OCI-LY3 (cell line): ENCODE data around the gene EDC4.

ENCODE experiments used
- H2AFZ ChIP-seq: fragments of 200-600, 300-600 bp; shearing (Covaris generic); 2 replicates; pipeline ENCODE4 v1.6.0; 2014; ENCODE audit warnings: antibody characterized with exemption, low read depth, low read length
- H3K27ac ChIP-seq: fragments of 200-600, 300-600 bp; sonication (generic); 2 replicates; pipeline ENCODE4 v1.5.1; 2014; ENCODE audit warnings: mild to moderate bottlenecking, low read length, moderate library complexity, mixed read lengths
- H3K27me3 ChIP-seq: fragments of 200-600, 300-600 bp; sonication (generic); 2 replicates; pipeline ENCODE4 v1.6.1; 2014; ENCODE audit warnings: low read depth, low read length, mixed read lengths
- H3K36me3 ChIP-seq: fragments of 200-600, 300-600 bp; sonication (generic); replicated peaks from 2 replicates; pipeline ENCODE3; 2014; ENCODE audit warnings: low read depth, low read length, mixed read lengths
- H3K4me1 ChIP-seq: fragments of 300-600, 200-600 bp; sonication (generic); 2 replicates; pipeline ENCODE4 v1.6.1; 2014; ENCODE audit warnings: low read length, mixed read lengths
- H3K4me2 ChIP-seq: fragments of 200-600, 300-600 bp; sonication (generic); 2 replicates; pipeline ENCODE4 v1.6.1; 2014; ENCODE audit warnings: low read length, mixed read lengths
- H3K4me3 ChIP-seq: fragments of 300-600, 200-600 bp; sonication (generic); 2 replicates; pipeline ENCODE4 v1.5.1; 2014; ENCODE audit warnings: antibody characterized with exemption, mild to moderate bottlenecking, low read length, moderate library complexity
- H3K79me2 ChIP-seq: fragments of 300-600, 200-600 bp; shearing (Covaris generic); 2 replicates; pipeline ENCODE4 v1.6.1; 2014; ENCODE audit warnings: mild to moderate bottlenecking, low read length, mixed read lengths
- H3K9ac ChIP-seq: fragments of 300-600, 200-600 bp; shearing (Covaris generic); 2 replicates; pipeline ENCODE4 v1.6.0; 2014; ENCODE audit warnings: mild to moderate bottlenecking, low read length, moderate library complexity
- H3K9me3 ChIP-seq: fragments of 200-600, 300-600 bp; shearing (Covaris generic); 2 replicates; pipeline ENCODE4 v1.6.1; 2014; ENCODE audit warnings: low read length, mixed read lengths; ENCODE audit not compliant: insufficient read depth
- H4K20me1 ChIP-seq: fragments of 200-600, 300-600 bp; sonication (generic); 2 replicates; pipeline ENCODE4 v1.6.1; 2016; ENCODE audit warnings: low read length, mixed read lengths; ENCODE audit not compliant: insufficient read depth
- CTCF ChIP-seq: fragments of 200-600, 300-600 bp; sonication (generic); IDR thresholded peaks from 2 replicates; pipeline ENCODE4 v1.5.1; 2014; ENCODE audit warnings: antibody characterized with exemption, low read length, low read depth
- EZH2phosphoT487 ChIP-seq: fragments of 200-600 bp; shearing (Covaris generic); IDR thresholded peaks from 2 replicates; pipeline ENCODE4 v1.6.1; 2018; ENCODE audit warnings: antibody characterized with exemption, mixed run types, low read depth

EDC4 gene

GRCh38 chr16:67901734-67902133, 28.9 kb downstream of the EDC4 start:
- H3K27ac ChIP-seq: no peak overlapping the region
- no peak overlapping the region for H3K4me3 ChIP-seq
- no peaks in the 10 kb centered on the region for H3K4me1 ChIP-seq
- H3K4me2 ChIP-seq: no peak overlapping the region
- 0 out of 2 replicates have a peak, but pooled peaks cover 3% of the 10 kb centered on the region for H4K20me1 ChIP-seq
- peaks cover 32% of the 10 kb centered on the region for H3K79me2 ChIP-seq
- no peaks in the 10 kb centered on the region for H3K36me3 ChIP-seq
- no peaks in the 10 kb centered on the region for H3K9me3 ChIP-seq
- H3K27me3 ChIP-seq: no peaks in the 10 kb centered on the region
- TF ChIP-seq EZH2phosphoT487 (no peak), CTCF (no peak)
- H3K9ac ChIP-seq: no peak overlapping the region
- H2AFZ ChIP-seq: no peak overlapping the region

GRCh38 chr16:67902831-67903230, 30.0 kb downstream of the EDC4 start:
- H4K20me1 ChIP-seq: 0 out of 2 replicates have a peak, but pooled peaks cover 3% of the 10 kb centered on the region
- H3K4me1 ChIP-seq: no peaks in the 10 kb centered on the region
- peaks cover 22% of the 10 kb centered on the region for H3K79me2 ChIP-seq
- H3K36me3 ChIP-seq: no peaks in the 10 kb centered on the region
- no peak overlapping the region for H3K9ac ChIP-seq
- no peak overlapping the region for H2AFZ ChIP-seq
- no peak overlapping the region for H3K4me2 ChIP-seq
- H3K27ac ChIP-seq: no peak overlapping the region
- no peaks in the 10 kb centered on the region for H3K27me3 ChIP-seq
- H3K4me3 ChIP-seq: no peak overlapping the region
- TF ChIP-seq EZH2phosphoT487: no peak
- no peak for TF ChIP-seq CTCF
- no peaks in the 10 kb centered on the region for H3K9me3 ChIP-seq

GRCh38 chr16:67907397-67908180, 34.7 kb downstream of the EDC4 start:
- H3K4me3 ChIP-seq: no peak overlapping the region
- TF ChIP-seq CTCF (no peak), EZH2phosphoT487 (no peak)
- no peak overlapping the region for H3K4me2 ChIP-seq
- no peak overlapping the region for H3K27ac ChIP-seq
- no peak overlapping the region for H3K9ac ChIP-seq
- no peaks in the 10 kb centered on the region for H3K27me3 ChIP-seq
- no peak overlapping the region for H2AFZ ChIP-seq
- no peaks in the 10 kb centered on the region for H4K20me1 ChIP-seq
- H3K9me3 ChIP-seq: no peaks in the 10 kb centered on the region
- no peaks in the 10 kb centered on the region for H3K79me2 ChIP-seq
- H3K4me1 ChIP-seq: peaks cover 7% of the 10 kb centered on the region
- H3K36me3 ChIP-seq: peaks cover 5% of the 10 kb centered on the region

GRCh38 chr16:67909056-67909742, 36.3 kb downstream of the EDC4 start:
- no peak overlapping the region for H3K4me3 ChIP-seq
- H3K27me3 ChIP-seq: no peaks in the 10 kb centered on the region
- H3K27ac ChIP-seq: no peak overlapping the region
- H3K4me2 ChIP-seq: no peak overlapping the region
- peaks cover 7% of the 10 kb centered on the region for H3K4me1 ChIP-seq
- no peaks in the 10 kb centered on the region for H3K9me3 ChIP-seq
- H4K20me1 ChIP-seq: no peaks in the 10 kb centered on the region
- peaks cover 5% of the 10 kb centered on the region for H3K36me3 ChIP-seq
- TF ChIP-seq CTCF (no peak), EZH2phosphoT487 (no peak)
- no peak overlapping the region for H2AFZ ChIP-seq
- no peak overlapping the region for H3K9ac ChIP-seq
- H3K79me2 ChIP-seq: no peaks in the 10 kb centered on the region
